ENCODE results near the gene NPSR1.

NPSR1 gene

GRCh38 chr7:34719636-34720035, 61.6 kb downstream of the NPSR1 start:
- no peak for DNase-seq (ENCODE audit: low read depth in 2 of 3, low spot score in 2 of 3)

GRCh38 chr7:34720289-34720688, 62.3 kb downstream of the NPSR1 start:
- DNase-seq (ENCODE audit: low read depth in 2 of 3, low spot score in 2 of 3), result no peak

GRCh38 chr7:34723338-34723737, 65.3 kb downstream of the NPSR1 start:
- no peak for DNase-seq (ENCODE audit: low read depth in 2 of 3, low spot score in 2 of 3)

- DNase-seq (ENCODE audit: low read depth in 2 of 3, low spot score in 2 of 3), result no peak
Measured at GRCh38 chr7:34723866-34724490, 66.0 kb downstream of the NPSR1 start.

GRCh38 chr7:34726221-34726620, 68.2 kb downstream of the NPSR1 start:
- DNase-seq (ENCODE audit: low read depth in 2 of 3, low spot score in 2 of 3), result no peak

- no peak for DNase-seq (ENCODE audit: low read depth in 2 of 3, low spot score in 2 of 3)
Measured at GRCh38 chr7:34727464-34727995, 69.5 kb downstream of the NPSR1 start.

GRCh38 chr7:34728156-34728555, 70.1 kb downstream of the NPSR1 start:
- no peak for DNase-seq (ENCODE audit: low read depth in 2 of 3, low spot score in 2 of 3)

- DNase-seq (ENCODE audit: low read depth in 2 of 3, low spot score in 2 of 3), result no peak
Measured at GRCh38 chr7:34734771-34735170, 76.8 kb downstream of the NPSR1 start.

GRCh38 chr7:34735526-34735925, 77.5 kb downstream of the NPSR1 start:
- DNase-seq (ENCODE audit: low read depth in 2 of 3, low spot score in 2 of 3), result no peak

GRCh38 chr7:34739651-34740300, 81.8 kb downstream of the NPSR1 start:
- no peak for DNase-seq (ENCODE audit: low read depth in 2 of 3, low spot score in 2 of 3)

GRCh38 chr7:34740840-34741239, 82.8 kb downstream of the NPSR1 start:
- DNase-seq (ENCODE audit: low read depth in 2 of 3, low spot score in 2 of 3), result no peak

GRCh38 chr7:34747176-34747781, 89.3 kb downstream of the NPSR1 start:
- DNase-seq (ENCODE audit: low read depth in 2 of 3, low spot score in 2 of 3), result no peak

GRCh38 chr7:34747867-34748727, 90.1 kb downstream of the NPSR1 start:
- no peak for DNase-seq (ENCODE audit: low read depth in 2 of 3, low spot score in 2 of 3)

GRCh38 chr7:34748728-34749089, 90.7 kb downstream of the NPSR1 start:
- no peak for DNase-seq (ENCODE audit: low read depth in 2 of 3, low spot score in 2 of 3)

GRCh38 chr7:34749446-34749845, 91.4 kb downstream of the NPSR1 start:
- no peak for DNase-seq (ENCODE audit: low read depth in 2 of 3, low spot score in 2 of 3)

- DNase-seq (ENCODE audit: low read depth in 2 of 3, low spot score in 2 of 3), result no peak
Measured at GRCh38 chr7:34750209-34750608, 92.2 kb downstream of the NPSR1 start.

- DNase-seq (ENCODE audit: low read depth in 2 of 3, low spot score in 2 of 3), result no peak
Measured at GRCh38 chr7:34750636-34751035, 92.6 kb downstream of the NPSR1 start.

- no peak for DNase-seq (ENCODE audit: low read depth in 2 of 3, low spot score in 2 of 3)
Measured at GRCh38 chr7:34751725-34752643, 94.0 kb downstream of the NPSR1 start.

- DNase-seq (ENCODE audit: low read depth in 2 of 3, low spot score in 2 of 3), result no peak
Measured at GRCh38 chr7:34752929-34753328, 94.9 kb downstream of the NPSR1 start.

- no peak for DNase-seq (ENCODE audit: low read depth in 2 of 3, low spot score in 2 of 3)
Measured at GRCh38 chr7:34755008-34755407, 97.0 kb downstream of the NPSR1 start.

Measured in activated CD8-positive, alpha-beta memory T cell treated with anti-CD3 and anti-CD28 coated beads for 48 hours (primary cell).